Stimulated activated CD4-positive, alpha-beta T cell treated with anti-CD3 and anti-CD28 coated beads, Interleukin-12 subunit alpha, Interleukin-12 subunit beta, amount 100 ng/mL, for 24 hours (primary cell): Measurements from ENCODE around the gene NOL3.

Experiments used
- DNase-seq, 2 experiments: peaks; one replicate each; pipeline ENCODE4 v3.0.0-alpha.2; 2020; ENCODE audit warnings: low read depth in 2 of 2

NOL3 gene

GRCh38 chr16:67170949-67171649, 761 bp downstream of the NOL3 start:
- no peak for DNase-seq

GRCh38 chr16:67173323-67173722, 3.0 kb downstream of the NOL3 start:
- DNase-seq: no peak

- no peak for DNase-seq
These were observed 3.7 kb downstream of the NOL3 start for GRCh38 chr16:67173808-67174705.

GRCh38 chr16:67174706-67175231, 4.4 kb downstream of the NOL3 start:
- DNase-seq: no peak

- DNase-seq: no peak
These were observed 6.3 kb downstream of the NOL3 start for GRCh38 chr16:67176662-67177061.

GRCh38 chr16:67177743-67178699, 7.7 kb downstream of the NOL3 start:
- DNase-seq: no peak

- no peak for DNase-seq
These were observed 9.2 kb downstream of the NOL3 start for GRCh38 chr16:67179421-67180080.

- DNase-seq: no peak
These were observed 9.8 kb downstream of the NOL3 start for GRCh38 chr16:67180166-67180565.

GRCh38 chr16:67181346-67181745, 11.0 kb downstream of the NOL3 start:
- DNase-seq: no peak

- DNase-seq: no peak
These were observed 11.9 kb downstream of the NOL3 start for GRCh38 chr16:67182288-67182687.

GRCh38 chr16:67183284-67183626, 12.9 kb downstream of the NOL3 start:
- no peak for DNase-seq

- peak; percentile 84 to 95 for DNase-seq
These were observed 13.5 kb downstream of the NOL3 start, which contains the start of gene MATCAP1 for GRCh38 chr16:67183627-67184452. MATCAP1 (minus strand) TSS chr16:67183963; CDS start chr16:67180610, 3,353 bp downstream.

GRCh38 chr16:67184453-67184994, 14.2 kb downstream of the NOL3 start:
- no peak for DNase-seq

GRCh38 chr16:67184995-67185650, 14.8 kb downstream of the NOL3 start:
- peak; percentile 65 to 84 for DNase-seq

- DNase-seq: no peak
These were observed 15.4 kb downstream of the NOL3 start for GRCh38 chr16:67185651-67186134.

GRCh38 chr16:67186550-67186950, 16.2 kb downstream of the NOL3 start:
- no peak for DNase-seq

GRCh38 chr16:67187175-67187890, 17.0 kb downstream of the NOL3 start:
- no peak for DNase-seq

- DNase-seq: no peak
These were observed 18.0 kb downstream of the NOL3 start for GRCh38 chr16:67188323-67188722.
